OCI-LY1 (cell line): ENCODE results near the gene GRK4.

Source experiments
- H2AFZ ChIP-seq: fragments of 200-600 bp; sonication (generic), shearing (Covaris generic); 2 replicates; pipeline ENCODE4 v1.6.0; 2014; ENCODE audit warnings: antibody characterized with exemption, mild to moderate bottlenecking, low read length
- H3F3A ChIP-seq: fragments of 200-600 bp; sonication (generic), shearing (Covaris generic); 2 replicates; pipeline ENCODE4 v1.6.0; 2014; ENCODE audit warnings: mild to moderate bottlenecking, antibody characterized with exemption, low read length, moderate library complexity; ENCODE audit not compliant: insufficient read depth
- H3K27ac ChIP-seq: fragments of 200-600 bp; sonication (generic); 2 replicates; pipeline ENCODE4 v1.5.1; 2014; ENCODE audit warnings: low read length, mixed run types, mild to moderate bottlenecking, low read depth; ENCODE audit not compliant: poor library complexity, severe bottlenecking
- H3K27me3 ChIP-seq: fragments of 200-600 bp; sonication (generic); 2 replicates; pipeline ENCODE4 v1.6.0; 2014; ENCODE audit warnings: antibody characterized with exemption, mild to moderate bottlenecking, low read length, moderate library complexity; ENCODE audit not compliant: insufficient read depth
- H3K36me3 ChIP-seq: fragments of 200-600 bp; sonication (generic); 2 replicates; pipeline ENCODE4 v1.6.1; 2014; ENCODE audit warnings: mild to moderate bottlenecking, antibody characterized with exemption, low read length, moderate library complexity, mixed read lengths; ENCODE audit not compliant: insufficient read depth
- H3K4me1 ChIP-seq: fragments of 200-600 bp; sonication (generic); 2 replicates; pipeline ENCODE4 v1.5.1; 2014; ENCODE audit warnings: mild to moderate bottlenecking, low read length, moderate library complexity; ENCODE audit not compliant: insufficient read depth, severe bottlenecking
- H3K4me2 ChIP-seq: fragments of 200-600 bp; sonication (generic), shearing (Covaris generic); 2 replicates; pipeline ENCODE4 v1.6.1; 2014; ENCODE audit warnings: low read length
- H3K4me3 ChIP-seq: fragments of 200-600 bp; sonication (generic); 2 replicates; pipeline ENCODE4 v1.5.1; 2014; ENCODE audit warnings: low read length, low read depth, mild to moderate bottlenecking, mixed read lengths; ENCODE audit not compliant: poor library complexity, severe bottlenecking
- H3K79me2 ChIP-seq: fragments of 200-600 bp; shearing (Covaris generic); 2 replicates; pipeline ENCODE4 v1.6.1; 2016; ENCODE audit warnings: mixed run types, low read length, mixed read lengths; ENCODE audit not compliant: insufficient read depth
- H3K9ac ChIP-seq: fragments of 200-600 bp; sonication (generic), shearing (Covaris generic); 2 replicates; pipeline ENCODE4 v1.6.1; 2014; ENCODE audit warnings: mild to moderate bottlenecking, low read length, mixed read lengths
- H3K9me2 ChIP-seq: fragments of 200-600 bp; sonication (generic), shearing (Covaris generic); 2 replicates; pipeline ENCODE4 v1.6.1; 2014; ENCODE audit warnings: low read depth, mild to moderate bottlenecking, low read length, mixed read lengths
- H3K9me3 ChIP-seq: fragments of 200-600 bp; shearing (Covaris generic); 2 replicates; pipeline ENCODE4 v1.6.1; 2014; ENCODE audit warnings: low read length, mixed read lengths
- H4K20me1 ChIP-seq: fragments of 200-600 bp; sonication (generic), shearing (Covaris generic); 2 replicates; pipeline ENCODE4 v1.6.0; 2016; ENCODE audit warnings: mild to moderate bottlenecking, low read length; ENCODE audit not compliant: insufficient read depth
- CTCF ChIP-seq: fragments of 200-600 bp; sonication (generic), shearing (Covaris generic); IDR thresholded peaks from 2 replicates; pipeline ENCODE4 v1.5.1; 2017; ENCODE audit warnings: mild to moderate bottlenecking, antibody characterized with exemption, low read length, moderate library complexity, mixed read lengths
- EZH2 ChIP-seq: fragments of 200-600 bp; sonication (generic), shearing (Covaris generic); IDR thresholded peaks from 2 replicates; pipeline ENCODE4 v1.8.0; 2017; ENCODE audit warnings: borderline replicate concordance, mixed run types, mild to moderate bottlenecking, antibody characterized with exemption, low read length, moderate library complexity, mixed read lengths

Gene GRK4

GRCh38 chr4:3073158-3074077 is 110.0 kb downstream of the GRK4 start:
- H4K20me1 ChIP-seq: no peaks in the 10 kb centered on the region
- no peak overlapping the region for H3K27ac ChIP-seq
- no peaks in the 10 kb centered on the region for H3F3A ChIP-seq
- H3K36me3 ChIP-seq: no peaks in the 10 kb centered on the region
- no peaks in the 10 kb centered on the region for H3K27me3 ChIP-seq
- peak overlapping the region; percentile 77 for H3K4me2 ChIP-seq
- TF ChIP-seq CTCF (peak; percentile 12; the same call in 1 of the 2 replicates), EZH2 (no peak)
- H3K4me3 ChIP-seq: peak overlapping the region; percentile 67
- H3K9ac ChIP-seq: peak overlapping the region; percentile 59; the same call in 1 of the 2 replicates
- no peak overlapping the region for H2AFZ ChIP-seq
- H3K79me2 ChIP-seq: peaks cover 25% of the 10 kb centered on the region
- peaks cover 26% of the 10 kb centered on the region for H3K4me1 ChIP-seq
- no peaks in the 10 kb centered on the region for H3K9me3 ChIP-seq
- H3K9me2 ChIP-seq: no peaks in the 10 kb centered on the region

- TF ChIP-seq EZH2 (no peak), CTCF (no peak)
- Histone ChIP-seq H3K4me2 (peak within 1 kb of the TSS; percentile 96), H3K36me3 (no peaks in the 10 kb centered on the region), H4K20me1 (no peaks in the 10 kb centered on the region), H3F3A (no peaks in the 10 kb centered on the region), H3K9ac (peak within 1 kb of the TSS; percentile 84), H3K9me3 (no peaks in the 10 kb centered on the region), H3K4me1 (peaks cover 26% of the 10 kb centered on the region), H3K27ac (peak within 1 kb of the TSS; percentile 60), H3K79me2 (peaks cover 26% of the 10 kb centered on the region), H2AFZ (no peak within 1 kb of the TSS), H3K9me2 (no peaks in the 10 kb centered on the region), H3K27me3 (no peaks in the 10 kb centered on the region), H3K4me3 (peak within 1 kb of the TSS; percentile 90)
Observed at GRCh38 chr4:3074078-3074845, 110.9 kb downstream of the GRK4 start, which contains the start of the genes HTT and HTT-AS. HTT (plus strand) TSS chr4:3074681; CDS start chr4:3074826, 145 bp downstream. HTT-AS (minus strand) TSS chr4:3074538.

GRCh38 chr4:3074846-3075651 is 111.7 kb downstream of the GRK4 start:
- Histone ChIP-seq H3K79me2 (peaks cover 26% of the 10 kb centered on the region), H3K9me3 (no peaks in the 10 kb centered on the region), H3K4me1 (peaks cover 26% of the 10 kb centered on the region), H4K20me1 (no peaks in the 10 kb centered on the region), H3K4me3 (peak overlapping the region; percentile 90), H3K4me2 (peak overlapping the region; percentile 96), H3K9ac (peak overlapping the region; percentile 84), H3F3A (no peaks in the 10 kb centered on the region), H2AFZ (no peak overlapping the region), H3K27me3 (no peaks in the 10 kb centered on the region), H3K9me2 (no peaks in the 10 kb centered on the region), H3K36me3 (no peaks in the 10 kb centered on the region), H3K27ac (peak overlapping the region; percentile 60)
- TF ChIP-seq CTCF: no peak
- no peak for TF ChIP-seq EZH2
